GM23338 (cell line): ENCODE measurements around the gene MAPRE3. TPM values are rescaled to one million over a fixed set of nuclear protein-coding genes. Genes with fewer than 3 reads are reported as not detected.

Source experiments
- ATAC-seq: fragments of 200-7000 bp; cut with Tn5 transposase; 3 replicates; pipeline ENCODE4 v1.9.1; 2020
- DNase-seq: peaks from one replicate; pipeline ENCODE4 v3.0.0-alpha.2; 2015; ENCODE audit warnings: low spot score
- H2AFZ ChIP-seq: fragments of 200-600 bp; sonication (generic); 2 replicates; pipeline ENCODE4 v1.8.0; 2016; ENCODE audit warnings: antibody characterized with exemption, mild to moderate bottlenecking, moderate library complexity
- H3F3A ChIP-seq: fragments of 200-600 bp; sonication (generic); replicated peaks from 2 replicates; pipeline ENCODE4 v1.8.0; 2017; ENCODE audit warnings: antibody characterized with exemption, mixed run types, low read depth
- H3K27ac ChIP-seq: fragments of 200-600 bp; sonication (generic); 2 replicates; pipeline ENCODE4 v1.6.1; 2016; ENCODE audit warnings: low read depth
- H3K27me3 ChIP-seq: fragments of 200-600 bp; sonication (generic); 2 replicates; pipeline ENCODE4 v1.8.0; 2016; ENCODE audit warnings: mild to moderate bottlenecking, mixed run types, moderate library complexity; ENCODE audit not compliant: insufficient read depth
- H3K36me3 ChIP-seq: fragments of 200-600 bp; sonication (generic); 2 replicates; pipeline ENCODE4 v1.8.0; 2016; ENCODE audit warnings: mild to moderate bottlenecking; ENCODE audit not compliant: insufficient read depth
- H3K4me1 ChIP-seq: fragments of 200-600 bp; sonication (generic); 2 replicates; pipeline ENCODE4 v1.8.0; 2016; ENCODE audit warnings: mild to moderate bottlenecking, moderate library complexity; ENCODE audit not compliant: insufficient read depth
- H3K4me2 ChIP-seq: fragments of 200-600 bp; sonication (generic); 2 replicates; pipeline ENCODE4 v1.7.1; 2017; ENCODE audit warnings: mixed run types
- H3K4me3 ChIP-seq: fragments of 200-600 bp; sonication (generic); 2 replicates; pipeline ENCODE4 v1.6.1; 2016; ENCODE audit warnings: mixed run types
- H3K79me2 ChIP-seq: fragments of 200-600 bp; sonication (generic); replicated peaks from 2 replicates; pipeline ENCODE4 v1.8.0; 2017; ENCODE audit warnings: mild to moderate bottlenecking; ENCODE audit not compliant: insufficient read depth
- H3K9me2 ChIP-seq: fragments of 200-600 bp; sonication (generic); 2 replicates; pipeline ENCODE4 v1.8.0; 2017; ENCODE audit not compliant: insufficient read depth
- H4K20me1 ChIP-seq: fragments of 200-600 bp; sonication (generic); replicated peaks from 2 replicates; pipeline ENCODE4 v1.8.0; 2017; ENCODE audit warnings: mild to moderate bottlenecking; ENCODE audit not compliant: insufficient read depth
- H3K27ac Mint-ChIP-seq: 2 replicates; pipeline ENCODE4 v1.8.0; 2020; ENCODE audit warnings: inconsistent platforms, mild to moderate bottlenecking, moderate library complexity, mixed read lengths
- H3K27me3 Mint-ChIP-seq: 3 replicates; pipeline ENCODE4 v1.8.0; 2022; ENCODE audit warnings: low read depth, mild to moderate bottlenecking, moderate library complexity, mixed read lengths, inconsistent platforms; ENCODE audit not compliant: insufficient read depth, poor library complexity
- H3K36me3 Mint-ChIP-seq: 3 replicates; pipeline ENCODE4 v1.8.0; 2021; ENCODE audit warnings: low read depth, mild to moderate bottlenecking, inconsistent platforms, moderate library complexity, mixed read lengths
- H3K4me1 Mint-ChIP-seq: 3 replicates; pipeline ENCODE4 v1.8.0; 2020; ENCODE audit warnings: mild to moderate bottlenecking, inconsistent platforms, mixed read lengths
- H3K4me3 Mint-ChIP-seq: 3 replicates; pipeline ENCODE4 v1.8.0; 2021; ENCODE audit warnings: moderate library complexity, mild to moderate bottlenecking, inconsistent platforms, mixed read lengths
- H3K9me3 Mint-ChIP-seq: 3 replicates; pipeline ENCODE4 v1.8.0; 2020; ENCODE audit warnings: moderate library complexity, mild to moderate bottlenecking, inconsistent platforms, mixed read lengths
- CREB1 ChIP-seq: fragments of 250-450 bp; sonication (Bioruptor Pico); IDR thresholded peaks from 2 replicates; pipeline ENCODE4 v1.5.0; 2020; ENCODE audit warnings: low read depth, mild to moderate bottlenecking, moderate library complexity
- CTCF ChIP-seq, 2 experiments: fragments of 200-600 bp in 1 of 2; sonication (generic) in 1 of 2; conservative IDR thresholded peaks; 2 replicates each; pipeline versions ENCODE4 v1.5.1 to v1.6.1; 2016 to 2017; ENCODE audit warnings: antibody characterized with exemption in 2 of 2, low read depth in 2 of 2, mild to moderate bottlenecking in 2 of 2, moderate library complexity in 1 of 2
- ETS1 ChIP-seq: IDR thresholded peaks from 2 replicates; pipeline ENCODE4 v1.6.1; 2016; ENCODE audit warnings: antibody characterized with exemption
- EZH2 ChIP-seq: fragments of 200-600 bp; sonication (generic); IDR thresholded peaks from one replicate; pipeline ENCODE4 v1.8.0; 2017; ENCODE audit warnings: antibody characterized with exemption, mild to moderate bottlenecking, low read depth; ENCODE audit not compliant: unreplicated experiment
- EZH2phosphoT487 ChIP-seq: fragments of 200-600 bp; sonication (generic); IDR thresholded peaks from one replicate; pipeline ENCODE4 v1.8.1; 2018; ENCODE audit warnings: antibody characterized with exemption; ENCODE audit not compliant: unreplicated experiment
- JUNB ChIP-seq: IDR thresholded peaks from one replicate; pipeline ENCODE4 v1.6.1; 2016; ENCODE audit warnings: antibody characterized with exemption; ENCODE audit not compliant: unreplicated experiment
- NANOG ChIP-seq: IDR thresholded peaks from 2 replicates; pipeline ENCODE4 v1.6.1; 2016; ENCODE audit warnings: antibody characterized with exemption, borderline replicate concordance
- POLR2AphosphoS5 ChIP-seq: IDR thresholded peaks from 2 replicates; pipeline ENCODE4 v1.6.1; 2016; ENCODE audit warnings: antibody characterized with exemption, low read depth
- STAT1 ChIP-seq: IDR thresholded peaks from one replicate; pipeline ENCODE4 v1.6.1; 2016; ENCODE audit warnings: antibody characterized with exemption; ENCODE audit not compliant: unreplicated experiment
- ZNF114 ChIP-seq: fragments of 250-450 bp; sonication (Bioruptor Pico); IDR thresholded peaks from 2 replicates; pipeline ENCODE4 v1.5.0; 2020; ENCODE audit warnings: mild to moderate bottlenecking, moderate library complexity
- ZNF331 ChIP-seq: fragments of 250-450 bp; sonication (Bioruptor Pico); IDR thresholded peaks from 2 replicates; pipeline ENCODE4 v1.5.0; 2020; ENCODE audit warnings: low read depth, mild to moderate bottlenecking, moderate library complexity
- ZNF462 ChIP-seq: fragments of 250-450 bp; sonication (Bioruptor Pico); IDR thresholded peaks from 2 replicates; pipeline ENCODE4 v1.5.0; 2020; ENCODE audit warnings: mild to moderate bottlenecking, moderate library complexity
- polyA plus RNA-seq: library from polyadenylated mRNA; unstranded; fragments of >200 nt; fragmentation: Nextera tagmentation; extraction: Ambion mirVana; gene quantifications from 2 replicates; pipeline ENCODE4 v1.2.1, GENCODE V29; 2016
- total RNA-seq: library from RNA; depleted of rRNA; stranded (reverse); fragments of >200 nt; shearing (Covaris generic); gene quantifications from 2 replicates; pipeline ENCODE4 v1.2.3, GENCODE V29; 2014
- TF ChIP-seq, protein P1 (sequence below): IDR thresholded peaks from one replicate; pipeline ENCODE4 v1.6.1; 2018; ENCODE audit warnings: antibody characterized with exemption; ENCODE audit not compliant: unreplicated experiment

MAPRE3 gene
- total and polyA plus RNA-seq, 2 experiments from 2014 or later = 3.3 to 4.5 TPM

GRCh38 chr2:27069961-27070618, 99.7 kb downstream of the MAPRE3 start:
- peak overlapping the region; percentile 99 for H3K4me2 ChIP-seq
- Mint-ChIP-seq H3K9me3 (no peaks in the 10 kb centered on the region; the same call in 2 of the 3 replicates), H3K27ac (no peak overlapping the region), H3K27me3 (peaks cover 18% of the 10 kb centered on the region), H3K4me1 (peaks cover 15% of the 10 kb centered on the region), H3K4me3 (peak overlapping the region; percentile 99), H3K36me3 (peaks cover 37% of the 10 kb centered on the region)
- TF ChIP-seq, protein P1, sequence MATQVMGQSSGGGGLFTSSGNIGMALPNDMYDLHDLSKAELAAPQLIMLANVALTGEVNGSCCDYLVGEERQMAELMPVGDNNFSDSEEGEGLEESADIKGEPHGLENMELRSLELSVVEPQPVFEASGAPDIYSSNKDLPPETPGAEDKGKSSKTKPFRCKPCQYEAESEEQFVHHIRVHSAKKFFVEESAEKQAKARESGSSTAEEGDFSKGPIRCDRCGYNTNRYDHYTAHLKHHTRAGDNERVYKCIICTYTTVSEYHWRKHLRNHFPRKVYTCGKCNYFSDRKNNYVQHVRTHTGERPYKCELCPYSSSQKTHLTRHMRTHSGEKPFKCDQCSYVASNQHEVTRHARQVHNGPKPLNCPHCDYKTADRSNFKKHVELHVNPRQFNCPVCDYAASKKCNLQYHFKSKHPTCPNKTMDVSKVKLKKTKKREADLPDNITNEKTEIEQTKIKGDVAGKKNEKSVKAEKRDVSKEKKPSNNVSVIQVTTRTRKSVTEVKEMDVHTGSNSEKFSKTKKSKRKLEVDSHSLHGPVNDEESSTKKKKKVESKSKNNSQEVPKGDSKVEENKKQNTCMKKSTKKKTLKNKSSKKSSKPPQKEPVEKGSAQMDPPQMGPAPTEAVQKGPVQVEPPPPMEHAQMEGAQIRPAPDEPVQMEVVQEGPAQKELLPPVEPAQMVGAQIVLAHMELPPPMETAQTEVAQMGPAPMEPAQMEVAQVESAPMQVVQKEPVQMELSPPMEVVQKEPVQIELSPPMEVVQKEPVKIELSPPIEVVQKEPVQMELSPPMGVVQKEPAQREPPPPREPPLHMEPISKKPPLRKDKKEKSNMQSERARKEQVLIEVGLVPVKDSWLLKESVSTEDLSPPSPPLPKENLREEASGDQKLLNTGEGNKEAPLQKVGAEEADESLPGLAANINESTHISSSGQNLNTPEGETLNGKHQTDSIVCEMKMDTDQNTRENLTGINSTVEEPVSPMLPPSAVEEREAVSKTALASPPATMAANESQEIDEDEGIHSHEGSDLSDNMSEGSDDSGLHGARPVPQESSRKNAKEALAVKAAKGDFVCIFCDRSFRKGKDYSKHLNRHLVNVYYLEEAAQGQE = no peak
- TF ChIP-seq POLR2AphosphoS5 (no peak), JUNB (no peak), EZH2phosphoT487 (no peak), NANOG (no peak), CTCF (conservative IDR thresholded peaks at IDR 0.05; ENCODE audit: low read depth in 2 of 2) (no peak), ETS1 (no peak), ZNF114 (CRISPR knock-in tag) (no peak), EZH2 (no peak), ZNF331 (CRISPR knock-in tag) (no peak), STAT1 (no peak), CREB1 (CRISPR knock-in tag) (no peak), ZNF462 (no peak)
- peaks cover 13% of the 10 kb centered on the region for H4K20me1 ChIP-seq
- DNase-seq (no peak), ATAC-seq (no peak)
- no peaks in the 10 kb centered on the region for H3K9me2 ChIP-seq
- H3K27ac ChIP-seq = no peak overlapping the region
- H3K36me3 ChIP-seq = peaks cover 3% of the 10 kb centered on the region; the same call in 1 of the 2 replicates
- peaks cover 16% of the 10 kb centered on the region; the same call in 1 of the 2 replicates for H3F3A ChIP-seq
- no peaks in the 10 kb centered on the region for H3K27me3 ChIP-seq
- H3K4me1 ChIP-seq = peaks cover 19% of the 10 kb centered on the region
- no peak overlapping the region for H2AFZ ChIP-seq
- peak overlapping the region; percentile 100 for H3K4me3 ChIP-seq
- H3K79me2 ChIP-seq = peaks cover 19% of the 10 kb centered on the region
